Occipital lobe (tissue), 2 donors: Measurements from ENCODE around the gene TRIM50. TPM values are rescaled to one million over a fixed set of nuclear protein-coding genes. Genes with fewer than 3 reads are reported as not detected.

Experiments used
- small RNA-seq: library from RNA; depleted of rRNA; stranded (forward); fragments of <200 nt; gene quantifications from one replicate; pipeline ENCODE3, GENCODE V24; 2014
- total RNA-seq: library from RNA; depleted of rRNA; stranded (reverse); fragments of >200 nt; gene quantifications from one replicate; pipeline ENCODE4 v1.2.3, GENCODE V29; 2014

The TRIM50 gene
- total RNA-seq, 1 donor from 2014 or later, result 0.16 TPM

Small RNA genes lying within 50 kb of the gene (small RNA-seq; reads per million reads assigned to genes)
- gene RNU6-1080P, result not detected

Other genes with a start within 250 kb of the TRIM50 start
- not detected for gene SPDYE9, start 242.0 kb downstream of the TRIM50 start, total RNA-seq
- gene NSUN5, start 19.3 kb downstream of the TRIM50 start, total RNA-seq, result 13.9 TPM
- not detected for gene FKBP6, start 79 bp upstream of the TRIM50 start, total RNA-seq
- gene FZD9, start 105.7 kb upstream of the TRIM50 start, total RNA-seq, result 2.3 TPM
- gene BAZ1B, start 194.2 kb upstream of the TRIM50 start, total RNA-seq, result 53.0 TPM
- gene BCL7B, start 229.6 kb upstream of the TRIM50 start, total RNA-seq, result 9.4 TPM